HCT116 (cell line): ENCODE data around the gene LTA4H.

ENCODE experiments used
- CEBPB ChIP-seq: IDR thresholded peaks from 2 replicates; pipeline ENCODE4 v1.6.1; 2012; ENCODE audit warnings: low read depth
- EGR1 ChIP-seq: IDR thresholded peaks from 2 replicates; pipeline ENCODE4 v1.6.1; 2012; ENCODE audit warnings: low read depth
- ELF1 ChIP-seq: IDR thresholded peaks from 2 replicates; pipeline ENCODE4 v1.6.1; 2012; ENCODE audit warnings: low read depth, borderline replicate concordance
- POLR2A ChIP-seq: IDR thresholded peaks from 2 replicates; pipeline ENCODE4 v1.7.0; 2011; ENCODE audit warnings: borderline replicate concordance; ENCODE audit not compliant: insufficient read depth, insufficient read length; ENCODE audit errors: extremely low read depth
- TCF7L2 ChIP-seq: IDR thresholded peaks from 2 replicates; pipeline ENCODE4 v1.7.0; 2011; ENCODE audit warnings: borderline replicate concordance, inconsistent platforms; ENCODE audit not compliant: insufficient read depth, insufficient read length; ENCODE audit errors: extremely low read depth
- ZNF274 ChIP-seq: fragments of 200-500 bp; sonication (Bioruptor generic); IDR thresholded peaks from 2 replicates; pipeline ENCODE4 v1.6.1; 2014; ENCODE audit warnings: mild to moderate bottlenecking, low read depth, low read length, inconsistent platforms
- TF ChIP-seq, protein P1 (sequence below): IDR thresholded peaks from 2 replicates; pipeline ENCODE4 v1.6.1; 2012
- TF ChIP-seq, protein P2 (sequence below), 3 experiments: fragments of 200-600 bp in 1 of 3; sonication (generic) in 1 of 3; IDR thresholded peaks in 2 of 3; conservative IDR thresholded peaks in 1 of 3; 2 replicates each; pipeline ENCODE4 v1.5.1; 2012 to 2017; ENCODE audit warnings: low read depth in 2 of 3, low read length in 2 of 3, antibody characterized with exemption in 1 of 3, borderline replicate concordance in 1 of 3, control low read depth in 1 of 3, mild to moderate bottlenecking in 1 of 3, mixed read lengths in 1 of 3, mixed run types in 1 of 3, moderate library complexity in 1 of 3; ENCODE audit not compliant: insufficient read depth in 1 of 3

DNA sequence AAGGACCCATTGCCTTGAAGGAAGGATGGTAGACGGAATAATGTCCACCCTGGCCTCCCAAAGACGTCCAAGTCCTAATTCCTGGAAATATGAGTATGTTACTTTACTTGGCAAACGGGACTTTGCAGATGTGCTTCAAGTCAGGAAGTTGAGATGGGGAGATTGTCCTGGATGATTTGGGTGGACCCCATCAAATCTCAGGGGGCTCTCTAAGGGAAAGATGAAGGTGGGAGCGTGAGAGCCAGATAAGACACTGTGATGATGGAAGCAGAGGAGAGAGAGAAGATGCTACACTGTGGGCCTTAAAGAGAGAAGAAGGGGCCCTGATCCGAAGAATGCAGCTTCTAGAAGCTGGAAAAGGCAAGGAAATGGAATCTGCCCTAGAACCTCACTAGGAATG is 29.6 kb upstream of the LTA4H start:
- TF ChIP-seq POLR2A (no peak), ZNF274 (no peak), ELF1 (no peak), TCF7L2 (no peak), EGR1 (no peak), CEBPB (no peak)
- TF ChIP-seq, protein P1, sequence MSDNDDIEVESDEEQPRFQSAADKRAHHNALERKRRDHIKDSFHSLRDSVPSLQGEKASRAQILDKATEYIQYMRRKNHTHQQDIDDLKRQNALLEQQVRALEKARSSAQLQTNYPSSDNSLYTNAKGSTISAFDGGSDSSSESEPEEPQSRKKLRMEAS, result no peak
- TF ChIP-seq, protein P2, sequence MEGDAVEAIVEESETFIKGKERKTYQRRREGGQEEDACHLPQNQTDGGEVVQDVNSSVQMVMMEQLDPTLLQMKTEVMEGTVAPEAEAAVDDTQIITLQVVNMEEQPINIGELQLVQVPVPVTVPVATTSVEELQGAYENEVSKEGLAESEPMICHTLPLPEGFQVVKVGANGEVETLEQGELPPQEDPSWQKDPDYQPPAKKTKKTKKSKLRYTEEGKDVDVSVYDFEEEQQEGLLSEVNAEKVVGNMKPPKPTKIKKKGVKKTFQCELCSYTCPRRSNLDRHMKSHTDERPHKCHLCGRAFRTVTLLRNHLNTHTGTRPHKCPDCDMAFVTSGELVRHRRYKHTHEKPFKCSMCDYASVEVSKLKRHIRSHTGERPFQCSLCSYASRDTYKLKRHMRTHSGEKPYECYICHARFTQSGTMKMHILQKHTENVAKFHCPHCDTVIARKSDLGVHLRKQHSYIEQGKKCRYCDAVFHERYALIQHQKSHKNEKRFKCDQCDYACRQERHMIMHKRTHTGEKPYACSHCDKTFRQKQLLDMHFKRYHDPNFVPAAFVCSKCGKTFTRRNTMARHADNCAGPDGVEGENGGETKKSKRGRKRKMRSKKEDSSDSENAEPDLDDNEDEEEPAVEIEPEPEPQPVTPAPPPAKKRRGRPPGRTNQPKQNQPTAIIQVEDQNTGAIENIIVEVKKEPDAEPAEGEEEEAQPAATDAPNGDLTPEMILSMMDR (IDR thresholded peaks at IDR 0.05 in 2 of 3, conservative IDR thresholded peaks at IDR 0.05 in 1 of 3; ENCODE audit: borderline replicate concordance in 1 of 3, insufficient read depth in 1 of 3, low read depth in 2 of 3, low read length in 2 of 3), result no peak
